Endodermal cell (in vitro differentiated cells): Measurements from ENCODE around the gene LGALS12. TPM values are rescaled to one million over a fixed set of nuclear protein-coding genes. Genes with fewer than 3 reads are reported as not detected.

ENCODE experiments used
- DNase-seq: peaks from one replicate; pipeline ENCODE4 v3.0.0-alpha.2; 2017
- H3K27ac ChIP-seq: 2 replicates; pipeline ENCODE4 v1.5.1; 2013; ENCODE audit warnings: mild to moderate bottlenecking, low read depth, low read length, moderate library complexity
- H3K27me3 ChIP-seq: 2 replicates; pipeline ENCODE4 v1.6.1; 2013; ENCODE audit warnings: mild to moderate bottlenecking, low read length, moderate library complexity; ENCODE audit not compliant: insufficient read depth, control insufficient read depth, poor library complexity, severe bottlenecking
- H3K36me3 ChIP-seq: 2 replicates; pipeline ENCODE4 v1.7.0; 2013; ENCODE audit warnings: mild to moderate bottlenecking, low read length, moderate library complexity; ENCODE audit not compliant: control insufficient read depth, insufficient read depth
- H3K4me1 ChIP-seq: one replicate; pipeline ENCODE4 v1.7.0; 2013; ENCODE audit warnings: low read length; ENCODE audit not compliant: control insufficient read depth, insufficient read depth
- H3K4me3 ChIP-seq: 2 replicates; pipeline ENCODE4 v1.5.1; 2013; ENCODE audit warnings: mild to moderate bottlenecking, low read length, moderate library complexity
- H3K9ac ChIP-seq: 2 replicates; pipeline ENCODE4 v1.6.1; 2013; ENCODE audit warnings: mild to moderate bottlenecking, low read length, moderate library complexity; ENCODE audit not compliant: poor library complexity, severe bottlenecking; ENCODE audit errors: extremely low read depth
- H3K9me3 ChIP-seq: 2 replicates; pipeline ENCODE4 v1.6.1; 2013; ENCODE audit warnings: mild to moderate bottlenecking, low read length, moderate library complexity; ENCODE audit not compliant: control insufficient read depth
- H3K27ac Mint-ChIP-seq: 2 replicates; pipeline ENCODE4 v1.8.0; 2020; ENCODE audit warnings: mixed read lengths
- H3K27me3 Mint-ChIP-seq: 2 replicates; pipeline ENCODE4 v1.8.0; 2021; ENCODE audit warnings: mild to moderate bottlenecking, mixed read lengths; ENCODE audit not compliant: insufficient read depth
- H3K36me3 Mint-ChIP-seq: 2 replicates; pipeline ENCODE4 v1.8.0; 2020; ENCODE audit warnings: low read depth, mixed read lengths
- H3K4me1 Mint-ChIP-seq: 2 replicates; pipeline ENCODE4 v1.8.0; 2020; ENCODE audit warnings: mixed read lengths
- H3K4me3 Mint-ChIP-seq: 2 replicates; pipeline ENCODE4 v1.8.0; 2020; ENCODE audit warnings: mild to moderate bottlenecking, moderate library complexity, mixed read lengths
- H3K9me3 Mint-ChIP-seq: 2 replicates; pipeline ENCODE4 v1.8.0; 2020; ENCODE audit warnings: mild to moderate bottlenecking, mixed read lengths
- WGBS, 2 experiments: methylation state at CpG; one replicate each; pipeline versions ENCODE4 v1.1.5 to v1.1.7; 2013; ENCODE audit warnings: missing lambda C conversion rate in 2 of 2, mixed read lengths in 1 of 2; ENCODE audit not compliant: insufficient coverage in 1 of 2, insufficient read length in 1 of 2; 5-methylcytosine and 5-hydroxymethylcytosine counted together
- total RNA-seq, 2 donors: library from RNA; stranded (reverse); fragmentation: NEBNext Ultra II Directional in 1 of 2; extraction: Animal tissue kit (Norgen Biotek cat#: 25700) in 1 of 2; gene quantifications; 2 replicates in 1 of 2; 3 replicates in 1 of 2; pipeline ENCODE4 v1.2.1, GENCODE V29; 2021
- TF ChIP-seq, protein P1 (sequence below): fragments of 200-600 bp; sonication (generic); conservative IDR thresholded peaks from 2 replicates; pipeline ENCODE4 v1.5.0; 2021; ENCODE audit warnings: antibody characterized with exemption, mild to moderate bottlenecking

LGALS12 gene
- total RNA-seq, 2 donors from 2014 or later: 6.7 to 15.9 TPM

DNA sequence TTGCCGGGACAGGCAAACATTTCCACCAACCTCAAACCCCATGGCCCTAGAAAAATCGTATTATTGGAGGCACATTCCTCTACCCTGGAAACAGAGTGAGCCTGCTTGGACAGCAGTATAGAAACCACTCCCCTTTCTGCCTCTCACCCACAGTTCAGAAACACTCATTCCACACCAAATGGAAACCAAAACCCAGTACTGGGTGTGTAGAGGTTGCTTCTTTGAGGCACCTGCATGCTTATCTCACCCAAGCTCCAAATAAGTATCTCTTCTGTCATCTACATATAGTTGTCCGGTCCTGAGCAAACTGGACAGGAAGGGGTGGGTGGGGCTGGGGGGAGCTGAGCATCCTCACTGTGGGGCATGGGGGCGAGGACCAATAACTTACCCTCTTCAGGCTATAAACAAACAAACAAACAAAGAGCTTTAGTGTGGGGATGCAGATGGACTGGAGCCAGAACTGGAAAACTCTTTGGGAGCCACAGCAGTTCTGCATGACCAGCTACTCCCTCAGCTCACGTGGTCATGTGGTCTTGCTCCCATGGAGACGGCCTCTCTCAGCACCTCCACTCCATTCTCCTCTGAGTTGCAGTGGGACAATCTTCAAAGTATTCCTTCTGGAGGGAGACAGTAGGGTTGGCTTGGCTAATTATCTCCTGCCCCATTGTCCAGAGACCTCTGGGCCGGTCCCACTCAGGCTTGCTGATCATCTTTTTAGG, 58.3 kb downstream of the LGALS12 start:
- Mint-ChIP-seq H3K4me3 (no peak overlapping the region), H3K9me3 (no peaks in the 10 kb centered on the region), H3K4me1 (peaks cover 10% of the 10 kb centered on the region), H3K36me3 (no peaks in the 10 kb centered on the region), H3K27me3 (no peaks in the 10 kb centered on the region), H3K27ac (no peak overlapping the region)
- TF ChIP-seq, protein P1, sequence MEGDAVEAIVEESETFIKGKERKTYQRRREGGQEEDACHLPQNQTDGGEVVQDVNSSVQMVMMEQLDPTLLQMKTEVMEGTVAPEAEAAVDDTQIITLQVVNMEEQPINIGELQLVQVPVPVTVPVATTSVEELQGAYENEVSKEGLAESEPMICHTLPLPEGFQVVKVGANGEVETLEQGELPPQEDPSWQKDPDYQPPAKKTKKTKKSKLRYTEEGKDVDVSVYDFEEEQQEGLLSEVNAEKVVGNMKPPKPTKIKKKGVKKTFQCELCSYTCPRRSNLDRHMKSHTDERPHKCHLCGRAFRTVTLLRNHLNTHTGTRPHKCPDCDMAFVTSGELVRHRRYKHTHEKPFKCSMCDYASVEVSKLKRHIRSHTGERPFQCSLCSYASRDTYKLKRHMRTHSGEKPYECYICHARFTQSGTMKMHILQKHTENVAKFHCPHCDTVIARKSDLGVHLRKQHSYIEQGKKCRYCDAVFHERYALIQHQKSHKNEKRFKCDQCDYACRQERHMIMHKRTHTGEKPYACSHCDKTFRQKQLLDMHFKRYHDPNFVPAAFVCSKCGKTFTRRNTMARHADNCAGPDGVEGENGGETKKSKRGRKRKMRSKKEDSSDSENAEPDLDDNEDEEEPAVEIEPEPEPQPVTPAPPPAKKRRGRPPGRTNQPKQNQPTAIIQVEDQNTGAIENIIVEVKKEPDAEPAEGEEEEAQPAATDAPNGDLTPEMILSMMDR: no peak
- no peaks in the 10 kb centered on the region for H3K36me3 ChIP-seq
- H3K9ac ChIP-seq: no peak overlapping the region
- DNase-seq: no peak
- H3K4me3 ChIP-seq: no peak overlapping the region
- H3K9me3 ChIP-seq: no peaks in the 10 kb centered on the region
- H3K27ac ChIP-seq: no peak overlapping the region
- no peaks in the 10 kb centered on the region for H3K4me1 ChIP-seq
- H3K27me3 ChIP-seq: no peaks in the 10 kb centered on the region
- WGBS, 2 experiments: 92 to 96% methylated on average over 4 to 5 of the region's 7 CpGs

DNA sequence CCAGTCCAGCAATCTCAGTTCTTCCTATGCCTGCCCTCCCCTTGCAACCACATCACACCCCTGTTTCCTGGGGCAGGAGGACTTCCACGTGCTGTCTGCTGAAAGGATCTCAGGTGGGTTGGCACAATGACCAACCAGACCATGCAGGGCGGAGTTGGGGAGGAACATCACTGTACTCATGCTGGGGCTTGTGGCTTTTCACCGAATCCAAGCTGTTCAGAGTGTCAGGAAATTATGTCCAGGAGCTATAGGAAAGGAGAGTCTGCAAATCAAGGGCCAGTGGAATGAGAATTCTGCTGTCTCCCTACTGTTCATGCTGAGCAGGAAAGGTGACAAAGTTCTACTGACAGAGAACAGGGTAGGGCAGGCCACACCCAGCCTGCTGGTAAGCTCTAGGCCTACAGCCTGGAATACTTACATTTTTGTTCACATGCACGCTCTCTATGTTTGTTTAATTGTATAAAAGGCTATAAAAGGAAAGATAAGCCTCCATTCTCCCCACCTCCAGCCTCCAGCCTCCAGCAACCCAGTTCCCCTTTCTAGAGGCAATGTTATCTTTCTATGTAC, 59.0 kb downstream of the LGALS12 start:
- Histone ChIP-seq H3K9ac (no peak overlapping the region), H3K36me3 (no peaks in the 10 kb centered on the region), H3K27me3 (no peaks in the 10 kb centered on the region), H3K27ac (no peak overlapping the region), H3K9me3 (no peaks in the 10 kb centered on the region), H3K4me3 (no peak overlapping the region), H3K4me1 (no peaks in the 10 kb centered on the region)
- Mint-ChIP-seq H3K4me1 (peaks cover 10% of the 10 kb centered on the region), H3K27ac (no peak overlapping the region), H3K4me3 (no peak overlapping the region), H3K9me3 (no peaks in the 10 kb centered on the region), H3K27me3 (no peaks in the 10 kb centered on the region), H3K36me3 (no peaks in the 10 kb centered on the region)
- WGBS, 2 experiments: 91 to 100% methylated on average over 2 to 3 of the region's 4 CpGs
- TF ChIP-seq, protein P1: no peak
- no peak for DNase-seq

Other genes with a start within 250 kb of the LGALS12 start
- not detected for gene SLC22A9, start 136.3 kb upstream of the LGALS12 start, total RNA-seq
- 10 to 100 TPM; 14.0 to 18.1 TPM for gene PLAAT5, start 14.9 kb upstream of the LGALS12 start, total RNA-seq
- gene PLAAT4, start 30.7 kb downstream of the LGALS12 start, total RNA-seq: under 1 TPM in 1 of 2 donors, not detected in 1; 0.58 TPM
- not detected for gene PLAAT2, start 57.3 kb downstream of the LGALS12 start, total RNA-seq
- gene PLAAT3, start 108.3 kb downstream of the LGALS12 start, total RNA-seq: 10 to 100 TPM; 33.5 to 45.9 TPM
- gene ATL3, start 165.3 kb downstream of the LGALS12 start, total RNA-seq: 10 to 100 TPM; 33.8 to 38.0 TPM
- 100 to 1,000 TPM; 128 to 160 TPM for gene RTN3, start 175.4 kb downstream of the LGALS12 start, total RNA-seq